DMS114 treated with DMSO at 0.1 percent for 48 hours (cell line): ENCODE results near the gene PUM2.
A peak's percentile ranks its signal among the peaks of the same experiment; 100 is the strongest.
"Not testable (repeated sequence)": the region's sequence is repeated elsewhere in the genome, so short reads cannot be mapped to it uniquely, and the experiment has no call there.

ENCODE experiments used
- DNase-seq: peaks from one replicate; lab custom pipeline; 2025; ENCODE audit not compliant: unreplicated experiment; lab: John Stamatoyannopoulos, UW

Gene PUM2

GRCh38 chr2:20294231-20294630, 56.4 kb downstream of the PUM2 start:
- DNase-seq: no peak

- DNase-seq: no peak
Measured at GRCh38 chr2:20292984-20293383, 57.7 kb downstream of the PUM2 start.

GRCh38 chr2:20291846-20292408, 58.7 kb downstream of the PUM2 start:
- no peak for DNase-seq

- DNase-seq: peak; percentile 55
Measured at GRCh38 chr2:20291106-20291564, 59.5 kb downstream of the PUM2 start.

GRCh38 chr2:20288642-20289340, 61.9 kb downstream of the PUM2 start:
- DNase-seq: no peak

- no peak for DNase-seq
Measured at GRCh38 chr2:20282916-20283592, 67.6 kb downstream of the PUM2 start.

GRCh38 chr2:20281876-20282275, 68.8 kb downstream of the PUM2 start:
- DNase-seq: no peak

GRCh38 chr2:20273042-20273441, 77.6 kb downstream of the PUM2 start:
- DNase-seq: no peak

- not testable (repeated sequence) for DNase-seq
Measured at GRCh38 chr2:20268317-20268716, 82.3 kb downstream of the PUM2 start.

- DNase-seq: no peak
Measured at GRCh38 chr2:20267529-20267928, 83.1 kb downstream of the PUM2 start.

GRCh38 chr2:20264629-20265028, 86.0 kb downstream of the PUM2 start:
- no peak for DNase-seq

- DNase-seq: no peak
Measured at GRCh38 chr2:20257411-20257810, 93.2 kb downstream of the PUM2 start.

GRCh38 chr2:20254731-20255130, 95.9 kb downstream of the PUM2 start:
- DNase-seq: no peak

- no peak for DNase-seq
Measured at GRCh38 chr2:20250436-20250835, 100.2 kb downstream of the PUM2 start.

- DNase-seq: no peak
Measured at GRCh38 chr2:20249170-20249569, 101.5 kb downstream of the PUM2 start.

GRCh38 chr2:20247084-20247483, 103.6 kb downstream of the PUM2 start:
- no peak for DNase-seq

- not testable (repeated sequence) for DNase-seq
Measured at GRCh38 chr2:20243637-20244036, 107.0 kb downstream of the PUM2 start.

GRCh38 chr2:20242727-20243377, 107.8 kb downstream of the PUM2 start:
- no peak for DNase-seq

- DNase-seq: no peak
Measured at GRCh38 chr2:20241973-20242726, 108.5 kb downstream of the PUM2 start.

- not testable (repeated sequence) for DNase-seq
Measured at GRCh38 chr2:20240291-20240690, 110.4 kb downstream of the PUM2 start.

- no peak for DNase-seq
Measured at GRCh38 chr2:20236496-20236895, 114.1 kb downstream of the PUM2 start.
